Measurements from ENCODE around the gene ADAMTS9. TPM values are rescaled to one million over a fixed set of nuclear protein-coding genes. Genes with fewer than 3 reads are reported as not detected.

Gene ADAMTS9
- polyA plus RNA-seq, 2 of the 4 experiments (the other 2 are of a cell fraction): 0.34 to 1.1 TPM

DNA sequence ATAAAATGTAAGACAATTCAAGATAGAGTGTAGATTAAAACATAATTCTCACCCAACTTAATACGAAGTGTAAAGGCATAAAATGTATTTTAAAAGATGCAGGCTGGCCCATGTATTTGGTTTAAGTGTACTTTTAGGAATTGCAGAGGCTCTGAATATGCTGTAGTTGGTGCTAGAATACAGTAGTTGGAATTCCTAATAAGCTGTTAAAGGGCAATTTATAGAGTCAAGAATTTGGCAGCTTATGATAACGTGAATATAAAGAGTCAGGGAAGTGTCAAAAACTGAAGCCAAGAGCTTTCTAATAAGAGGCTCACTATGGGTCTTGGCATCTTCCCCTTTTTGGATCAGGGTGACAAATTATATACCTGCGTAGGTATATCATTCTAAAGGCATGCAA lies 36.5 kb downstream of the ADAMTS9 start (continued):
- TF ChIP-seq FOSB (CRISPR knock-in tag; IDR thresholded peaks at IDR 0.05) (no peak), CBX2 (IDR thresholded peaks at IDR 0.05; ENCODE audit: borderline replicate concordance, low read depth) (no peak), ZFP36 (IDR thresholded peaks at IDR 0.05; ENCODE audit: borderline replicate concordance, partially characterized antibody) (no peak)
- TF ChIP-seq, protein P1, sequence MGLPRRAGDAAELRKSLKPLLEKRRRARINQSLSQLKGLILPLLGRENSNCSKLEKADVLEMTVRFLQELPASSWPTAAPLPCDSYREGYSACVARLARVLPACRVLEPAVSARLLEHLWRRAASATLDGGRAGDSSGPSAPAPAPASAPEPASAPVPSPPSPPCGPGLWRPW (IDR thresholded peaks at IDR 0.05): no peak

DNA sequence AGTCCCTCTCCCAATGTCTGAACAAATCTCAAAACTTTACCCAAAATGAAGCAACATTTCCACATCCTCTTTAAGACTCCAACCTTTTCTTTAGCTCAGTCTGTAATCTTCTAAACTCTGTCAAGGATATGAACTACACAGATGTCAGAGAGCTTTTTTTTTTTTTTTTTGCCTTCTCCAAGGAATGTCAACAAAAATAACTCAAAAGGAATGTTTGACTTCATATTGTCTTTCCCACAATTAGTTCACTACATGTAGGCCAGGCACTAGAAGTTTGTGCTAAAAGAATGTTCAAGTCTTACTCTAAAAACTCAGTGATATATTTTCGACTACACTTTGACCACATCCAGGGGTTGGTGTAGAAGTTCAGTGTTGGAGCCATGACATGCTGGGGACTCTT lies 37.1 kb downstream of the ADAMTS9 start:
- H3K4me1 ChIP-seq: no peaks in the 10 kb centered on the region
- no peak for ATAC-seq
- 20% methylated on average over 1 of the region's 1 CpG for WGBS (ENCODE audit: missing lambda C conversion rate)
- DNase-seq (ENCODE audit: low read depth in 1 of 2, low spot score in 1 of 2): no peak
- FAIRE-seq: no peak
- ChIA-PET POLR2A (no interaction called here), CTCF (no interaction called here)
- no peak overlapping the region for H3K27ac ChIP-seq
- no peak overlapping the region for H3K4me2 ChIP-seq
- no peak for TF ChIP-seq KDM5A (IDR thresholded peaks at IDR 0.05)
- TF ChIP-seq PHF8 (IDR thresholded peaks at IDR 0.05; ENCODE audit: borderline replicate concordance, low read depth): no peak
- TF ChIP-seq ZC3H11A (IDR thresholded peaks at IDR 0.05): no peak
- TF ChIP-seq RFX5 (IDR thresholded peaks at IDR 0.05): no peak
- TF ChIP-seq CHD4 (IDR thresholded peaks at IDR 0.05; ENCODE audit: borderline replicate concordance): no peak
- no peak for TF ChIP-seq EHF (CRISPR knock-in tag; IDR thresholded peaks at IDR 0.05)
- TF ChIP-seq CEBPB (IDR thresholded peaks at IDR 0.05): no peak
- TF ChIP-seq ZSCAN20 (CRISPR knock-in tag; IDR thresholded peaks at IDR 0.05): no peak
- no peak for TF ChIP-seq NFE2L2 (conservative IDR thresholded peaks at IDR 0.05; ENCODE audit: low read length)
- no peak for TF ChIP-seq EP300 (IDR thresholded peaks at IDR 0.05)
- TF ChIP-seq HOXA7 (CRISPR knock-in tag; IDR thresholded peaks at IDR 0.05): no peak
- TF ChIP-seq JUNB (IDR thresholded peaks at IDR 0.05): no peak
- TF ChIP-seq, protein P2, sequence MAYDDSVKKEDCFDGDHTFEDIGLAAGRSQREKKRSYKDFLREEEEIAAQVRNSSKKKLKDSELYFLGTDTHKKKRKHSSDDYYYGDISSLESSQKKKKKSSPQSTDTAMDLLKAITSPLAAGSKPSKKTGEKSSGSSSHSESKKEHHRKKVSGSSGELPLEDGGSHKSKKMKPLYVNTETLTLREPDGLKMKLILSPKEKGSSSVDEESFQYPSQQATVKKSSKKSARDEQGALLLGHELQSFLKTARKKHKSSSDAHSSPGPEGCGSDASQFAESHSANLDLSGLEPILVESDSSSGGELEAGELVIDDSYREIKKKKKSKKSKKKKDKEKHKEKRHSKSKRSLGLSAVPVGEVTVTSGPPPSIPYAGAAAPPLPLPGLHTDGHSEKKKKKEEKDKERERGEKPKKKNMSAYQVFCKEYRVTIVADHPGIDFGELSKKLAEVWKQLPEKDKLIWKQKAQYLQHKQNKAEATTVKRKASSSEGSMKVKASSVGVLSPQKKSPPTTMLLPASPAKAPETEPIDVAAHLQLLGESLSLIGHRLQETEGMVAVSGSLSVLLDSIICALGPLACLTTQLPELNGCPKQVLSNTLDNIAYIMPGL (CRISPR knock-in tag; IDR thresholded peaks at IDR 0.05; ENCODE audit: borderline replicate concordance): no peak
- no peak for TF ChIP-seq POLR2A (IDR thresholded peaks at IDR 0.05; ENCODE audit: low read length)
- TF ChIP-seq NR3C1 (IDR thresholded peaks at IDR 0.05): no peak
- no peak overlapping the region for H3K4me3 ChIP-seq
- H3K9me3 ChIP-seq: no peaks in the 10 kb centered on the region

DNA sequence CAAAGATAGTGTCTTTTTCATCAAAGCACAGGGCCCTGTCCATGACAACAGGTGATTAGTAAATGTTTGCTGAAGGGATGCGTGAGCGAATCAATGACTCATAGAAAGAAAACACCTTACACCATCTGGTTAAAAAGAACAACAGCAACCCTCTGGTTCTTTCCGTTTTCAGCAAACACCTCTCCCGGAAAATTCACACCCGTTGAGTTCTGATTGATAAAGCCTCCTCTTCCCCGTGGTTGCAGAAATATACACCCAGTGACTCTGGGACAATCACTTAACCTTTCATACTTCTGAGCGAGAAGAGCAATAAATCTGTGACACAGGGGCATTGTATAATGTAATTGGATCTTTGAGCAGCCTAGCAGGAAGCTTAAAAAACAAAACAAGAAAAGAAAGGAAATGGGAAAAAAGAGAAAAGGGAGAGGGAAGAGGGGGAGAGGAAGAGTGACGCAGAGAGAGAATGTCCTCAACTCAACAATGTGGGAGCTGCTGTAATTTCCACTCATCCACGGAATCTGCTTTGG lies 37.6 kb downstream of the ADAMTS9 start:
- ChIA-PET CTCF (no interaction called here), POLR2A (no interaction called here)
- H3K4me3 ChIP-seq: no peak overlapping the region

More for the DNA sequence above, 37.6 kb downstream of the ADAMTS9 start:
- WGBS (ENCODE audit: missing lambda C conversion rate): 27% methylated on average over 9 of the region's 9 CpGs
- Histone ChIP-seq H3K4me2 (no peak overlapping the region), H3K4me1 (no peaks in the 10 kb centered on the region), H3K9me3 (no peaks in the 10 kb centered on the region), H3K27ac (no peak overlapping the region)
- no peak for FAIRE-seq
- no peak for ATAC-seq
- no peak for DNase-seq (ENCODE audit: low read depth in 1 of 2, low spot score in 1 of 2)
- no peak for TF ChIP-seq ZC3H11A (IDR thresholded peaks at IDR 0.05)
- no peak for TF ChIP-seq ZFP36 (IDR thresholded peaks at IDR 0.05; ENCODE audit: borderline replicate concordance, partially characterized antibody)
- TF ChIP-seq, protein P3, sequence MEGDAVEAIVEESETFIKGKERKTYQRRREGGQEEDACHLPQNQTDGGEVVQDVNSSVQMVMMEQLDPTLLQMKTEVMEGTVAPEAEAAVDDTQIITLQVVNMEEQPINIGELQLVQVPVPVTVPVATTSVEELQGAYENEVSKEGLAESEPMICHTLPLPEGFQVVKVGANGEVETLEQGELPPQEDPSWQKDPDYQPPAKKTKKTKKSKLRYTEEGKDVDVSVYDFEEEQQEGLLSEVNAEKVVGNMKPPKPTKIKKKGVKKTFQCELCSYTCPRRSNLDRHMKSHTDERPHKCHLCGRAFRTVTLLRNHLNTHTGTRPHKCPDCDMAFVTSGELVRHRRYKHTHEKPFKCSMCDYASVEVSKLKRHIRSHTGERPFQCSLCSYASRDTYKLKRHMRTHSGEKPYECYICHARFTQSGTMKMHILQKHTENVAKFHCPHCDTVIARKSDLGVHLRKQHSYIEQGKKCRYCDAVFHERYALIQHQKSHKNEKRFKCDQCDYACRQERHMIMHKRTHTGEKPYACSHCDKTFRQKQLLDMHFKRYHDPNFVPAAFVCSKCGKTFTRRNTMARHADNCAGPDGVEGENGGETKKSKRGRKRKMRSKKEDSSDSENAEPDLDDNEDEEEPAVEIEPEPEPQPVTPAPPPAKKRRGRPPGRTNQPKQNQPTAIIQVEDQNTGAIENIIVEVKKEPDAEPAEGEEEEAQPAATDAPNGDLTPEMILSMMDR (IDR thresholded peaks at IDR 0.05): no peak
- TF ChIP-seq NFE2L2 (conservative IDR thresholded peaks at IDR 0.05; ENCODE audit: low read length): no peak
- no peak for TF ChIP-seq CBX8 (IDR thresholded peaks at IDR 0.05)
- TF ChIP-seq EHMT2 (IDR thresholded peaks at IDR 0.05; ENCODE audit: low read depth): no peak
- TF ChIP-seq FOSB (CRISPR knock-in tag; IDR thresholded peaks at IDR 0.05): no peak
- TF ChIP-seq, protein P4, sequence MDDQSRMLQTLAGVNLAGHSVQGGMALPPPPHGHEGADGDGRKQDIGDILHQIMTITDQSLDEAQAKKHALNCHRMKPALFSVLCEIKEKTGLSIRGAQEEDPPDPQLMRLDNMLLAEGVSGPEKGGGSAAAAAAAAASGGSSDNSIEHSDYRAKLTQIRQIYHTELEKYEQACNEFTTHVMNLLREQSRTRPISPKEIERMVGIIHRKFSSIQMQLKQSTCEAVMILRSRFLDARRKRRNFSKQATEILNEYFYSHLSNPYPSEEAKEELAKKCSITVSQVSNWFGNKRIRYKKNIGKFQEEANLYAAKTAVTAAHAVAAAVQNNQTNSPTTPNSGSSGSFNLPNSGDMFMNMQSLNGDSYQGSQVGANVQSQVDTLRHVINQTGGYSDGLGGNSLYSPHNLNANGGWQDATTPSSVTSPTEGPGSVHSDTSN (IDR thresholded peaks at IDR 0.05): no peak
- TF ChIP-seq MAZ (IDR thresholded peaks at IDR 0.05; ENCODE audit: borderline replicate concordance, low read depth, low read length): no peak
- no peak for TF ChIP-seq NR3C1 (IDR thresholded peaks at IDR 0.05)
- TF ChIP-seq RCOR1 (IDR thresholded peaks at IDR 0.05; ENCODE audit: low read depth, low read length): no peak
- TF ChIP-seq CBX2 (IDR thresholded peaks at IDR 0.05; ENCODE audit: borderline replicate concordance, low read depth): no peak
- TF ChIP-seq RNF2 (IDR thresholded peaks at IDR 0.05; ENCODE audit: borderline replicate concordance, low read depth): no peak
- TF ChIP-seq MAFK (IDR thresholded peaks at IDR 0.05; ENCODE audit: partially characterized antibody): no peak
